Naive thymus-derived CD4-positive, alpha-beta T cell (primary cell): Measurements from ENCODE around the gene LCA5. TPM values are rescaled to one million over a fixed set of nuclear protein-coding genes. Genes with fewer than 3 reads are reported as not detected.

Experiments
- ATAC-seq: fragments of 150-1000 bp; cut with Tn5 transposase; 2 replicates; pipeline ENCODE4 v1.10.0; 2021; ENCODE audit warnings: mild to moderate bottlenecking, moderate library complexity
- CTCF ChIA-PET: fragments of 350-600 bp; sonication (Branson Sonifier 250); formaldehyde crosslinking; loops from one replicate; lab custom pipeline; 2021; ENCODE audit warnings: antibody characterized with exemption; lab: Charles Lee
- POLR2A ChIA-PET: fragments of 350-600 bp; sonication (Branson Sonifier 250); formaldehyde crosslinking; loops from one replicate; lab custom pipeline; 2021; ENCODE audit warnings: antibody characterized with exemption, inconsistent platforms; lab: Charles Lee
- DNase-seq, 9 donors: peaks; one replicate each; pipeline versions ENCODE4 v3.0.0 to v3.0.0-alpha.2; 2020 to 2022; ENCODE audit warnings: mixed read lengths in 1 of 9
- H3K27ac ChIP-seq: one replicate; pipeline ENCODE4 v1.7.0; 2013; ENCODE audit warnings: mild to moderate bottlenecking, low read depth, low read length, moderate library complexity
- H3K27me3 ChIP-seq, 2 donors: one replicate each; pipeline ENCODE4 v1.7.0; 2013; ENCODE audit warnings: low read length in 2 of 2, mild to moderate bottlenecking in 2 of 2, moderate library complexity in 2 of 2; ENCODE audit not compliant: control insufficient read depth in 2 of 2, insufficient read depth in 2 of 2
- H3K36me3 ChIP-seq, 3 experiments: 1 replicate in 2 of 3; 2 replicates in 1 of 3; pipeline ENCODE4 v1.7.0; 2013; ENCODE audit warnings: low read length in 3 of 3, mild to moderate bottlenecking in 3 of 3, moderate library complexity in 1 of 3; ENCODE audit not compliant: insufficient read depth in 3 of 3, control insufficient read depth in 2 of 3
- H3K4me1 ChIP-seq, 2 donors: one replicate each; pipeline ENCODE4 v1.7.0; 2013; ENCODE audit warnings: low read length in 2 of 2, mild to moderate bottlenecking in 2 of 2, moderate library complexity in 1 of 2; ENCODE audit not compliant: control insufficient read depth in 2 of 2, insufficient read depth in 2 of 2
- H3K4me3 ChIP-seq: 2 replicates; pipeline ENCODE4 v1.7.0; 2013; ENCODE audit warnings: mild to moderate bottlenecking, low read length
- H3K9me3 ChIP-seq, 3 experiments: 1 replicate in 2 of 3; 2 replicates in 1 of 3; pipeline ENCODE4 v1.7.0; 2013; ENCODE audit warnings: low read length in 3 of 3; ENCODE audit not compliant: control insufficient read depth in 2 of 3
- H3K27ac Mint-ChIP-seq, 9 donors: one replicate each; pipeline ENCODE4 v1.8.0; 2020 to 2022; ENCODE audit warnings: mixed read lengths in 9 of 9, mild to moderate bottlenecking in 8 of 9, moderate library complexity in 5 of 9, inconsistent platforms in 2 of 9
- H3K27me3 Mint-ChIP-seq, 5 donors: one replicate each; pipeline ENCODE4 v1.8.0; 2021 to 2022; ENCODE audit warnings: mixed read lengths in 5 of 5, mild to moderate bottlenecking in 1 of 5
- H3K36me3 Mint-ChIP-seq, 5 donors: one replicate each; pipeline ENCODE4 v1.8.0; 2020 to 2022; ENCODE audit warnings: mixed read lengths in 5 of 5, mild to moderate bottlenecking in 3 of 5, inconsistent platforms in 1 of 5
- H3K4me1 Mint-ChIP-seq, 7 donors: one replicate each; pipeline ENCODE4 v1.8.0; 2020 to 2022; ENCODE audit warnings: mixed read lengths in 7 of 7, mild to moderate bottlenecking in 3 of 7, inconsistent platforms in 1 of 7
- H3K4me3 Mint-ChIP-seq, 10 donors: one replicate each; pipeline ENCODE4 v1.8.0; 2020 to 2022; ENCODE audit warnings: mild to moderate bottlenecking in 10 of 10, mixed read lengths in 10 of 10, moderate library complexity in 6 of 10, inconsistent platforms in 2 of 10
- H3K9me3 Mint-ChIP-seq, 11 donors: one replicate each; pipeline ENCODE4 v1.8.0; 2020 to 2022; ENCODE audit warnings: mixed read lengths in 11 of 11, mild to moderate bottlenecking in 4 of 11, inconsistent platforms in 1 of 11, moderate library complexity in 1 of 11
- intact Hi-C, 2 donors: fragments of 100-400 bp; cut with micrococcal nuclease; formaldehyde crosslinking; loops; one replicate each; pipeline ENCODE4 v1.15.1; 2023
- polyA plus RNA-seq, 2 donors: library from polyadenylated mRNA; unstranded; fragments of 300-500 nt; fragmentation: Illumina TruSeq; gene quantifications; one replicate each; pipeline ENCODE4 v1.2.3, GENCODE V29; 2021
- total RNA-seq, 6 experiments: library from RNA in 5 of 6; stranded (reverse) in 5 of 6; gene quantifications; 1 replicate in 5 of 6; 2 replicates in 1 of 6; pipeline ENCODE4 v1.2.3 and lab custom pipeline; 2021 to 2026

The LCA5 gene
- total and polyA plus RNA-seq, 7 experiments from 2014 or later = 0.10 to 0.65 (median 0.30) TPM

GRCh38 chr6:79554305-79554704 is 17.1 kb upstream of the LCA5 start:
- Histone ChIP-seq H3K4me1 (no peaks in the 10 kb centered on the region), H3K36me3 (no peaks in the 10 kb centered on the region), H3K4me3 (no peak overlapping the region), H3K27ac (no peak overlapping the region), H3K27me3 (no peaks in the 10 kb centered on the region), H3K9me3 (no peaks in the 10 kb centered on the region)
- intact Hi-C loops = no loop called here
- POLR2A ChIA-PET = no interaction called here
- CTCF ChIA-PET = interaction anchor here (0.7 kb wide), 1 partner anchor 19 kb away, joined by 3 read pairs; no protein-coding TSS in a partner anchor
- H3K27ac Mint-ChIP-seq = no peak overlapping the region
- no peak for DNase-seq
- peaks cover 0 to 7% (median 0%) of the 10 kb centered on the region in 5 donors for H3K36me3 Mint-ChIP-seq
- no peaks in the 10 kb centered on the region for H3K9me3 Mint-ChIP-seq
- peaks cover 0 to 4% (median 0%) of the 10 kb centered on the region in 5 donors for H3K27me3 Mint-ChIP-seq
- no peak overlapping the region for H3K4me3 Mint-ChIP-seq
- ATAC-seq = no peak
- H3K4me1 Mint-ChIP-seq = no peaks in the 10 kb centered on the region

- intact Hi-C loops = no loop called here
- Histone ChIP-seq H3K4me1 (no peaks in the 10 kb centered on the region), H3K27ac (no peak overlapping the region), H3K4me3 (no peak overlapping the region), H3K9me3 (no peaks in the 10 kb centered on the region), H3K27me3 (no peaks in the 10 kb centered on the region), H3K36me3 (no peaks in the 10 kb centered on the region)
- ChIA-PET POLR2A (no interaction called here), CTCF (no interaction called here)
- ATAC-seq (no peak), DNase-seq (no peak)
- Mint-ChIP-seq H3K36me3 (peaks cover 0 to 12% (median 0%) of the 10 kb centered on the region in 5 donors), H3K9me3 (no peaks in the 10 kb centered on the region), H3K27me3 (peaks cover 0 to 4% (median 0%) of the 10 kb centered on the region in 5 donors), H3K27ac (no peak overlapping the region), H3K4me1 (peaks cover 0 to under 1% (median 0%) of the 10 kb centered on the region in 7 donors), H3K4me3 (no peak overlapping the region)
Observed at GRCh38 chr6:79551401-79551800, 14.2 kb upstream of the LCA5 start.

- peaks cover 0 to 12% (median 0%) of the 10 kb centered on the region in 5 donors for H3K36me3 Mint-ChIP-seq
- H3K36me3 ChIP-seq = no peaks in the 10 kb centered on the region
- POLR2A ChIA-PET = no interaction called here
- no peaks in the 10 kb centered on the region for H3K4me1 ChIP-seq
- no peak overlapping the region for H3K4me3 ChIP-seq
- H3K27me3 Mint-ChIP-seq = peaks cover 0 to 4% (median 0%) of the 10 kb centered on the region in 5 donors
- no peaks in the 10 kb centered on the region for H3K27me3 ChIP-seq
- no peak overlapping the region for H3K27ac Mint-ChIP-seq
- no peaks in the 10 kb centered on the region for H3K9me3 ChIP-seq
- H3K4me3 Mint-ChIP-seq = no peak overlapping the region
- no peak for DNase-seq
- H3K27ac ChIP-seq = no peak overlapping the region
- CTCF ChIA-PET = interaction anchor here (0.7 kb wide), 1 partner anchor 21 kb away, joined by 3 read pairs; no protein-coding TSS in a partner anchor
- intact Hi-C loops = no loop called here
- H3K9me3 Mint-ChIP-seq = no peaks in the 10 kb centered on the region
- peaks cover 0 to 18% (median 0%) of the 10 kb centered on the region in 7 donors for H3K4me1 Mint-ChIP-seq
- ATAC-seq = no peak
Observed at GRCh38 chr6:79548304-79548703, 11.1 kb upstream of the LCA5 start.

GRCh38 chr6:79546186-79546585 is 9.0 kb upstream of the LCA5 start:
- Mint-ChIP-seq H3K36me3 (peaks cover 0 to 17% (median 0%) of the 10 kb centered on the region in 5 donors), H3K4me1 (peaks cover 0 to 18% (median 2%) of the 10 kb centered on the region in 7 donors), H3K27me3 (peaks cover 0 to 4% (median 0%) of the 10 kb centered on the region in 5 donors), H3K4me3 (no peak overlapping the region), H3K27ac (no peak overlapping the region), H3K9me3 (no peaks in the 10 kb centered on the region)
- ATAC-seq (no peak), DNase-seq (no peak)
- no peaks in the 10 kb centered on the region for H3K4me1 ChIP-seq
- H3K27ac ChIP-seq = no peak overlapping the region
- ChIA-PET POLR2A (no interaction called here), CTCF (interaction anchor here (0.6 kb wide), 1 partner anchor 22 kb away, joined by 3 read pairs; no protein-coding TSS in a partner anchor)
- no peaks in the 10 kb centered on the region for H3K9me3 ChIP-seq
- intact Hi-C loops = no loop called here
- no peak overlapping the region for H3K4me3 ChIP-seq
- H3K27me3 ChIP-seq = no peaks in the 10 kb centered on the region
- H3K36me3 ChIP-seq = no peaks in the 10 kb centered on the region

- Histone ChIP-seq H3K4me3 (no peak overlapping the region), H3K9me3 (no peaks in the 10 kb centered on the region), H3K4me1 (no peaks in the 10 kb centered on the region), H3K27ac (no peak overlapping the region), H3K36me3 (no peaks in the 10 kb centered on the region), H3K27me3 (no peaks in the 10 kb centered on the region)
- Mint-ChIP-seq H3K9me3 (no peaks in the 10 kb centered on the region), H3K36me3 (peaks cover 0 to 16% (median 4%) of the 10 kb centered on the region in 5 donors), H3K4me3 (no peak overlapping the region), H3K27ac (no peak overlapping the region), H3K27me3 (no peaks in the 10 kb centered on the region), H3K4me1 (peaks cover 0 to 18% (median 2%) of the 10 kb centered on the region in 7 donors)
- ATAC-seq (peak; percentile 86), DNase-seq (no peak)
- POLR2A ChIA-PET = interaction anchor here (0.8 kb wide), 1 partner anchor 11 kb away, joined by 3 read pairs; no protein-coding TSS in a partner anchor
- intact Hi-C loops = no loop called here
- CTCF ChIA-PET = interaction anchor here (0.7 kb wide), 1 partner anchor 234 kb away, joined by 3 read pairs; no protein-coding TSS in a partner anchor
Observed at GRCh38 chr6:79544939-79545450, 7.8 kb upstream of the LCA5 start.

GRCh38 chr6:79544299-79544927 is 7.2 kb upstream of the LCA5 start:
- Mint-ChIP-seq H3K9me3 (no peaks in the 10 kb centered on the region), H3K4me3 (no peak overlapping the region), H3K36me3 (peaks cover 0 to 16% (median 4%) of the 10 kb centered on the region in 5 donors), H3K4me1 (peaks cover 0 to 18% (median 2%) of the 10 kb centered on the region in 7 donors), H3K27ac (peak overlapping the region in 1 of 9 donors; percentile 42), H3K27me3 (peaks cover 0 to 3% (median 0%) of the 10 kb centered on the region in 5 donors)
- no peak overlapping the region for H3K4me3 ChIP-seq
- no peaks in the 10 kb centered on the region for H3K36me3 ChIP-seq
- no peak overlapping the region for H3K27ac ChIP-seq
- DNase-seq = no peak
- ATAC-seq = no peak
- H3K27me3 ChIP-seq = no peaks in the 10 kb centered on the region
- H3K4me1 ChIP-seq = no peaks in the 10 kb centered on the region
- ChIA-PET POLR2A (interaction anchor here (0.8 kb wide), 1 partner anchor 10 kb away, joined by 3 read pairs; no protein-coding TSS in a partner anchor), CTCF (interaction anchor here (0.7 kb wide), 1 partner anchor 233 kb away, joined by 3 read pairs; no protein-coding TSS in a partner anchor)
- intact Hi-C loops = no loop called here
- no peaks in the 10 kb centered on the region for H3K9me3 ChIP-seq
